Measurements from ENCODE around the gene CACNA2D4.

Gene CACNA2D4

DNA sequence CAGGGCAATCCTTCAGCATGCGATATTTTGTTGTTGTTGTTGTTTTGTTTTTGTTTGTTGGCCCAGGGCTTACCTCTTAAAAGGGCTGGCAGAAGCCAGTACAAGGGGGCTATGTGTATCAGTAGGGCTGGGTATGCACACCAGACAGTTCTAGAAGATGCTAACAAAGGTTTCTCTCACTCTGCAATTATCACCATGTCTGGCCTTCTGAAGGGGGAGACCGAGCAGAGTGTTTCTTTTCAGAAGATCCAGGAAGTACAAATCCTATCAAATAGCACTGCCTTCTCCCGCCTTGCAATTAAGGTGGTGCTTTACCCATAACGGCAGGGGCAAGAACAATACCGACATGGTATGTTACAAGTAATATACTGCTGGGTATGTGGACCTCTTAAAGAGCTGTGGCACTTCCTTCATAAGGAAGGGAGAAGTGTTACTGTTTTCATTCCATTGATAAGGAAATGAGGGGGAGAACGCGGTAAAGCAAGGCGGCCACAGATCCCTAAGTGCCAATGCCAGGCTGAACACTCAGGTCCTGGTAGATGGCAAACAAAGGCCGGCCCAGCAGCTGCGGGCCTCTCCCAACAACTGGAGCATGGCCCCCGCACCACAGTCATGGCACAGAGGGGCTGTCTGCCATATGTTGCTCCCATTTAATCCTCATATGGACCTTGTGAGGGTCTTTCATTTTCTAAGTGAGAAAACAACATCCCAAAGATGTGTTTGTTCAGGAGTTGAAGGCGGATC lies 19.2 kb upstream of the CACNA2D4 start:
- TF ChIP-seq, protein P1, sequence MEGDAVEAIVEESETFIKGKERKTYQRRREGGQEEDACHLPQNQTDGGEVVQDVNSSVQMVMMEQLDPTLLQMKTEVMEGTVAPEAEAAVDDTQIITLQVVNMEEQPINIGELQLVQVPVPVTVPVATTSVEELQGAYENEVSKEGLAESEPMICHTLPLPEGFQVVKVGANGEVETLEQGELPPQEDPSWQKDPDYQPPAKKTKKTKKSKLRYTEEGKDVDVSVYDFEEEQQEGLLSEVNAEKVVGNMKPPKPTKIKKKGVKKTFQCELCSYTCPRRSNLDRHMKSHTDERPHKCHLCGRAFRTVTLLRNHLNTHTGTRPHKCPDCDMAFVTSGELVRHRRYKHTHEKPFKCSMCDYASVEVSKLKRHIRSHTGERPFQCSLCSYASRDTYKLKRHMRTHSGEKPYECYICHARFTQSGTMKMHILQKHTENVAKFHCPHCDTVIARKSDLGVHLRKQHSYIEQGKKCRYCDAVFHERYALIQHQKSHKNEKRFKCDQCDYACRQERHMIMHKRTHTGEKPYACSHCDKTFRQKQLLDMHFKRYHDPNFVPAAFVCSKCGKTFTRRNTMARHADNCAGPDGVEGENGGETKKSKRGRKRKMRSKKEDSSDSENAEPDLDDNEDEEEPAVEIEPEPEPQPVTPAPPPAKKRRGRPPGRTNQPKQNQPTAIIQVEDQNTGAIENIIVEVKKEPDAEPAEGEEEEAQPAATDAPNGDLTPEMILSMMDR (IDR thresholded peaks at IDR 0.05; ENCODE audit: borderline replicate concordance, insufficient read depth, low read depth, low read length) = no peak

DNA sequence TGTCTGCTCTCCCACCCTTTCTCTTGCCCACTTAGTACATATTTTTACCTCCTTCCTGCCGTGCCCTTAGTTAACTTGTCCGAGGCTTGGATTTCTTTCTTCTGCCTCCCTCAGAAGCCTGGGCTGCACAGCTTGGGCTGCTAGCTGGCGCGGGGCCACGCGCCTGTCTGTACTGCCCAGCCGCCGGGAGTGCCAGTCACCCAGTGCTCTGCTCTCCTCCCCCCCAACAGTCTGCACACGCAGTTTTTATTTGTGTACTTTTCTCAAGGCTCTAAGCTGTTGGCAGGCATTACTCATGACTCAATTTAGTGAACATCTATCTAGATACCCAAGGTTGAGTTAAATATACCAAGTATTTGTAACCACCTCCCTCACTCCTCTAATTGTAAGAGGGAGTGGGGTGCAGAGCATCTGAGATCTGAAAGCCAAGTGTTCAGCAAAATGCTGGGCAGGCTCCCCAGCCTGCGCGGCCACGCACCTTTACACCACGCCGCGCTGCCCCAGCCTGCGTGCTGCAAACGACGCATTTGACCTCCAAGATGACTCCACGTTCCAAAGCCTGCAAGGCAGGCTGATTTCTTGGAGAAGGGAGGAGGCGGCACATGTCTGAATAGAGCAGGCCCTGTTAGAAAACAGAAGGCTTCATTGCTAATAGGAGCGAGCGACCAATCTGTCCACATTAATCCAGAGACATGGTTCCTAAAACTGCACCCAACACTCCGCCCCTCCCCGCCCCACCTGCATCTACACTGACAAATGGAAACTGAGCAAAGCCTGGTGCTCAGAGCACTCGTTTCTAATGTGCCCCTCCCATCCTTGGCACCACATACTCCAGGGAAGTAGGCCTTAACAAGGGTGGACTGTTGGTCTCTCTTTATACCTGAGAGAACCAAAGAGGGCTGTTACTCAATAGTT lies 18.2 kb upstream of the CACNA2D4 start:
- TF ChIP-seq, protein P1 (IDR thresholded peaks at IDR 0.05; ENCODE audit: borderline replicate concordance, insufficient read depth, low read depth, low read length) = no peak
- no peak overlapping the region for H3K4me3 ChIP-seq (ENCODE audit: low read depth, low read length)

More for the DNA sequence above, 19.2 kb upstream of the CACNA2D4 start:
- no peak overlapping the region for H3K4me3 ChIP-seq (ENCODE audit: low read depth, low read length)

DNA sequence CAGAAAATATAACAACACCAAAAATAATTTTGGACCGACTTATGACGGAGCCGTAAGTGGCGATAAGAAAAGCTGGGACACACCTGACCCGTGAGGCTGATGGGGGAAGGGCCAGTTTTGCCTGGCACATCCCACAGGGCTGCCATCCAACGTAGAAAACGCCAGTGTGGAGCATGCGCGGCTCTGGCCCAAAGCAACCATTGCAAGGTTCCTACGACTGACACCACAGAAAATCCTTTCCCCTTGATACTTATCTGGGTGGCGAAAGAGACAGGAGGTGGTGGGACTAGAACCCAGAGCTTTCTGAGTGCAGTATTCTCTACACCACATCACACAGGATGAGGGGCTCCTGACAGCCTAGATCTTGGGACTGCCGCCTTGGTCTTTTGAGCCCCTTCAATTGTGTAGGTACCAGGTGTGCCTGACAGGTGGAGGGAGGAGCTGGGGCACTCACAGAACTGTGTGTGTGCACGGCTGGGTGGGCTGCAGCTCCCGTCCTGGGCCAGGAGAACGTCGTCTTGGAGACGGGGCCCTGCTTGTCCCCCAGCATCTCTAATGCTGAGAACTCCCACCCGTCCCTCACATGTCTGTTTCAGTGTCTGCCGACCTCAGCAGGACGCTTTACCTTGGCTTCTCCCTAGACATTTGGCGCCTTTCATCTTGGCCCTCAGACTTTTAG lies 17.4 kb upstream of the CACNA2D4 start:
- H3K4me3 ChIP-seq (ENCODE audit: low read depth, low read length) = no peak overlapping the region
- TF ChIP-seq, protein P1 (IDR thresholded peaks at IDR 0.05; ENCODE audit: borderline replicate concordance, insufficient read depth, low read depth, low read length) = no peak

DNA sequence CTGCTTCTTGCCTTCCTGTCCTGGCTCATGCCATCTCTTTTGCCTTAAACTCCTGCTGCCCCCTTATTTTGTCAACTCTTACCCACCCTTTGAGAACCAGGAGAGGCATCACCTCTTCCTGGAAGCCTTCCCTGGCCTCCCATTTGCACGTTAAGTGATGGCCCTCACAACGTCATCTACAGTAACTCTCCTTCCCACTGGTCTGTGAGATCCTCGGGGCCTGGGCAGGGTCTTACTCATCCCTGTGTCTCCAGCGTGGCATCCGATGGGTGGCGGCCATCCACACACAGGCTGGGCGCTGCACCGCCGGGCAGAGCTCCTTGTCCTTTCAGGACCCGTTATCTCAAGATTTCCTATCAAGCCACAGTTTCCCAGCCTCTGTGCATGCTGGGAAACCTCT lies 16.8 kb upstream of the CACNA2D4 start:
- H3K4me3 ChIP-seq (ENCODE audit: low read depth, low read length) = no peak overlapping the region
- TF ChIP-seq, protein P1 (IDR thresholded peaks at IDR 0.05; ENCODE audit: borderline replicate concordance, insufficient read depth, low read depth, low read length) = no peak

DNA sequence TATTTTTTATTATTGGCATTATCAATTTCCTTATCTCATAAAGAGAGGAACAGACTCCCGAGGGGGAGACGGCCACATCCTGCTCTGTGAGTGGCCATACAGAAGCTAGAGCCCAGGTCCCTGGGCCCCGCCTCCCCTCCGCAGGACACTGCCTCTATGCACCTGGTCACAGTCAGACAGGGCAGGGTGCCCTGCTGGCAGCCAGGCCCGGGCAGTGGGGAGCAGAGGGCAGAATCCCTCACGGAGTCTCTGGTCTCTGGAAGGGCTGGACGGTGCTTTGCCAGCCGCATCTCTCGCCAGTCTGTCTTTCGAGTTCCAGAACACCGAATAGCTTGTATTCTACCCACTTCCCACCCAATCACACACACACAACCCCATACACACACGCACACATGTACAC lies 16.4 kb upstream of the CACNA2D4 start:
- TF ChIP-seq, protein P1 (IDR thresholded peaks at IDR 0.05; ENCODE audit: borderline replicate concordance, insufficient read depth, low read depth, low read length) = no peak
- H3K4me3 ChIP-seq (ENCODE audit: low read depth, low read length) = no peak overlapping the region

DNA sequence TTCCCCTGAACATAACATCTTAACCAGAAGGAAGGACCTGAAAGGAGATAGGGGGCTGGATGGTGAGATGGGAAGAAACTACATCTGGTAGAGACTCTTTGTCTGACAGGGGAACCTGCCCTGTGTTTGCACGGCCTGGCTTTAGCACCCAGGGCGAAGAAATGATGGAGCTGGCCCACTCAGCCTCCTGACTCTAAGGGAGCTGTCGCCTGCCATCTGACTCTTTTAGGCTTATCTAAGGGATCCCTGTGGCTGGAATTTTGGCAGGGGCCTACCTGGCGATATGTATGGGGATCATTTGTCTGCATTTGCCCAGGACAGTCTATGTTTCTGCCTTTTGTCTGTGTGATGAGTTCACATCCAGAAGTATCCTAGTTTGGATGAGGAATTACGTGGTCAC lies 15.6 kb upstream of the CACNA2D4 start:
- H3K4me3 ChIP-seq (ENCODE audit: low read depth, low read length) = no peak overlapping the region
- TF ChIP-seq, protein P1 (IDR thresholded peaks at IDR 0.05; ENCODE audit: borderline replicate concordance, insufficient read depth, low read depth, low read length) = no peak
